ENCODE measurements around the gene GABARAP. TPM values are rescaled to one million over a fixed set of nuclear protein-coding genes. Genes with fewer than 3 reads are reported as not detected.

GABARAP gene
- total RNA-seq, 6 experiments from 2014 or later, result 238 to 330 (median 244) TPM

- Histone ChIP-seq H3K4me1 (peaks cover 0 to 16% (median 2%) of the 10 kb centered on the region in 4 donors), H3K9me3 (no peaks in the 10 kb centered on the region), H3K36me3 (no peaks in the 10 kb centered on the region), H3K27me3 (no peaks in the 10 kb centered on the region), H3K27ac (no peak overlapping the region), H3K4me3 (no peak overlapping the region)
- TF ChIP-seq CTCF (IDR thresholded peaks at IDR 0.05), result no peak
- TF ChIP-seq POLR2A (IDR thresholded peaks at IDR 0.05), result no peak
- ATAC-seq (no peak), DNase-seq (no peak)
- intact Hi-C loops (cut with DNase I), result no loop called here
- WGBS (ENCODE audit: insufficient coverage, low coverage, low lambda C conversion rate, missing lambda C conversion rate), result 95% methylated on average over 9 of the region's 12 CpGs
Observed at GRCh38 chr17:7285679-7286078, 43.4 kb upstream of the GABARAP start.

DNA sequence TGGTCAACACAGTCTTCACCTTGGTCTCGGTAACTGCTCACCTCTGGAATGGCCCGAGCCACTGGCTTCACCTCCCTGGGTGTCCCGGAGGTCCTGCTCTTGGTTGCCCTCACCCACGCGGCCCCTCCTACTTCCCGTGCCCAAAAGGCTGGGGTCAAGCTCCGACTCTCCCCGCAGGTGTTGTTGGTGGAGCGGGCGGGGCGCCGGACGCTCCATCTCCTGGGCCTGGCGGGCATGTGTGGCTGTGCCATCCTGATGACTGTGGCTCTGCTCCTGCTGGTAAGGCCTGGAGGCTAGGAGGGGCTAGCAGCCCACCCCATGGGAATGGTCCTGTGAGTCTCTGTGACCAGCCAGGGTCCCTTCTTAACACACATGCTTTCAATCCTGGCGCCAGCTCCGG lies 42.7 kb upstream of the GABARAP start:
- intact Hi-C loops (cut with DNase I), result no loop called here
- no peaks in the 10 kb centered on the region for H3K9me3 ChIP-seq
- peaks cover 0 to 20% (median 2%) of the 10 kb centered on the region in 4 donors for H3K4me1 ChIP-seq
- no peak overlapping the region for H3K27ac ChIP-seq
- no peaks in the 10 kb centered on the region for H3K36me3 ChIP-seq
- no peaks in the 10 kb centered on the region for H3K27me3 ChIP-seq
- 100% methylated on average over 2 of the region's 16 CpGs for WGBS (ENCODE audit: insufficient coverage, low coverage, low lambda C conversion rate, missing lambda C conversion rate)
- no peak for DNase-seq
- TF ChIP-seq POLR2A (IDR thresholded peaks at IDR 0.05) (no peak), CTCF (IDR thresholded peaks at IDR 0.05) (no peak)
- ATAC-seq, result no peak
- H3K4me3 ChIP-seq, result no peak overlapping the region

DNA sequence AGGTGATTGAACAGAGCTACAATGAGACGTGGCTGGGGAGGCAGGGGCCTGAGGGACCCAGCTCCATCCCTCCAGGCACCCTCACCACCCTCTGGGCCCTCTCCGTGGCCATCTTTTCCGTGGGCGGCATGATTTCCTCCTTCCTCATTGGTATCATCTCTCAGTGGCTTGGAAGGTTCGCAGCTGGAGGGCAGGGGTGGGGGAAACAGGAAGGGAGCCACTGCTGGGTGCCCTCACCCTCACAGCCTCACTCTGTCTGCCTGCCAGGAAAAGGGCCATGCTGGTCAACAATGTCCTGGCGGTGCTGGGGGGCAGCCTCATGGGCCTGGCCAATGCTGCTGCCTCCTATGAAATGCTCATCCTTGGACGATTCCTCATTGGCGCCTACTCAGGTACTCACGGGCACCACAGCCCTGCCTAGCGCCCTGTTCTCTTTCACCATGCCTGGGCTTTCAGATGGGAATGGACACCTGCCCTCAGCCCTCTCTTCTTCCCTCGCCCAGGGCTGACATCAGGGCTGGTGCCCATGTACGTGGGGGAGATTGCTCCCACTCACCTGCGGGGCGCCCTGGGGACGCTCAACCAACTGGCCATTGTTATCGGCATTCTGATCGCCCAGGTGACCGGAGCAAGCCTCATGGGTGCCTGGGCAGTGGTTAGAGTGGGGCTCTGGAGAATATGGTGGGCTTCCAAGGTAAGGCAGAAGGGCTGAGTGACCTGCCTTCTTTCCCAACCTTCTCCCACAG lies 41.4 kb upstream of the GABARAP start:
- Histone ChIP-seq H3K36me3 (no peaks in the 10 kb centered on the region), H3K4me3 (no peak overlapping the region), H3K27me3 (no peaks in the 10 kb centered on the region), H3K4me1 (peaks cover 0 to 20% (median 2%) of the 10 kb centered on the region in 4 donors), H3K27ac (no peak overlapping the region), H3K9me3 (no peaks in the 10 kb centered on the region)
- TF ChIP-seq CTCF (IDR thresholded peaks at IDR 0.05) (no peak), POLR2A (IDR thresholded peaks at IDR 0.05) (no peak)
- intact Hi-C loops (cut with DNase I), result no loop called here
- ATAC-seq (no peak), DNase-seq (no peak)
- WGBS (ENCODE audit: insufficient coverage, low coverage, low lambda C conversion rate, missing lambda C conversion rate), result 89% methylated on average over 8 of the region's 18 CpGs

DNA sequence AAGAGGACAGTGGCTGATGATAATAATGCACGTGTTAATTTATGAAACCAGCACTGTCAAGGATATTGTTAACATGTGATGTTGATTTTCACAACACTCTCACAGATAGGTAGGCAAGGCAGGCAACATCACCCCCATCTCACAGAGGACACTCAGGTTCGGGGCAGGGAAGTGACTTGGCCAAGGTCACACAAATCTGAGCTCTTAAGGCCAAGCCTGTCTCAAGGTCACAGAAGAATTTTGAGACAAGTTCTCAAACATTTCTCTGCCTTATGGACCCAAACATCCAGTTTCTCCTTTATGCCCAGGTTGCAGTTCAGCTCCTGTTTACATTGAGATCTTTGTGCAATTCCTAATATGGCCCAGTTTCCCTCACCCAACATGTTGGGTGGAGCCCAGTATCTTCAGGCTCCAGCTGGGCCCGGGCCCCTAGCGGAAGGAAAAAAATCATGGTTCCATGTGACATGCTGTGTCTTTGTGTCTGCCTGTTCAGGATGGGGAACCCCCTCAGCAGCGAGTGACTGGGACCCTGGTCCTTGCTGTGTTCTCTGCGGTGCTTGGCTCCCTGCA lies 40.6 kb upstream of the GABARAP start:
- Histone ChIP-seq H3K4me1 (peaks cover 0 to 20% (median 2%) of the 10 kb centered on the region in 4 donors), H3K4me3 (no peak overlapping the region), H3K9me3 (no peaks in the 10 kb centered on the region), H3K27me3 (no peaks in the 10 kb centered on the region), H3K36me3 (no peaks in the 10 kb centered on the region), H3K27ac (no peak overlapping the region)
- TF ChIP-seq POLR2A (IDR thresholded peaks at IDR 0.05), result no peak
- TF ChIP-seq CTCF (IDR thresholded peaks at IDR 0.05), result no peak
- ATAC-seq (no peak), DNase-seq (no peak)
- 54% methylated on average over 5 of the region's 6 CpGs for WGBS (ENCODE audit: insufficient coverage, low coverage, low lambda C conversion rate, missing lambda C conversion rate)
- intact Hi-C loops (cut with DNase I), result no loop called here
